Thyroid gland (tissue), 4 donors: ENCODE data around the gene WDR81.

ENCODE experiments used
- POLR2A ChIP-seq, 2 donors: fragments of 450-650 bp; IDR thresholded peaks; one replicate each; pipeline ENCODE4 v1.6.1; 2017; ENCODE audit warnings: antibody characterized with exemption in 2 of 2, mild to moderate bottlenecking in 2 of 2, moderate library complexity in 1 of 2
- TF ChIP-seq, protein P1 (sequence below), 6 experiments: fragments of 200-600 bp in 3 of 6; fragments of 450-650 bp in 3 of 6; sonication (generic) in 3 of 6; IDR thresholded peaks; one replicate each; pipeline ENCODE4 v1.5.1; 2016 to 2019; ENCODE audit warnings: antibody characterized with exemption in 6 of 6, mild to moderate bottlenecking in 2 of 6, inconsistent platforms in 1 of 6, moderate library complexity in 1 of 6

DNA sequence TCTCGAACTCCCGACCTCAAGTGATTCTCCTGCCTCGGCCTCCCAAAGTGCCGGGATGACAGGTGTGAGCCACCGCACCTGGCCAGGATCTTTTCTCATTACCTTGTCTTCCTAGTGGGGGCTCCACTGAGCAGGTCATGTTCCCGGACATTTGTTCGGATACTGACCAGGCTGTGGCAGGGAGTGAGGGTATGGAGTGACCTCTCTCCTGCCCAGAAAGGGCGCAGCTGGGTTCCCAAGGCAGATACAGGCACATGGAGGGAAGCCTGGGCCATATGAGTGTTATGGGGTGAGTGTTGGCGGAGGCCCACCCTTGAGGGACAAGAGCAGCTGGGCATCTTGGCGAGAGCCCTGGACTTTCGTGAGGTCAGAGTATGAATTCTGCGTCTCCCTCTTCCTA, 42.9 kb downstream of the WDR81 start:
- TF ChIP-seq, protein P1, sequence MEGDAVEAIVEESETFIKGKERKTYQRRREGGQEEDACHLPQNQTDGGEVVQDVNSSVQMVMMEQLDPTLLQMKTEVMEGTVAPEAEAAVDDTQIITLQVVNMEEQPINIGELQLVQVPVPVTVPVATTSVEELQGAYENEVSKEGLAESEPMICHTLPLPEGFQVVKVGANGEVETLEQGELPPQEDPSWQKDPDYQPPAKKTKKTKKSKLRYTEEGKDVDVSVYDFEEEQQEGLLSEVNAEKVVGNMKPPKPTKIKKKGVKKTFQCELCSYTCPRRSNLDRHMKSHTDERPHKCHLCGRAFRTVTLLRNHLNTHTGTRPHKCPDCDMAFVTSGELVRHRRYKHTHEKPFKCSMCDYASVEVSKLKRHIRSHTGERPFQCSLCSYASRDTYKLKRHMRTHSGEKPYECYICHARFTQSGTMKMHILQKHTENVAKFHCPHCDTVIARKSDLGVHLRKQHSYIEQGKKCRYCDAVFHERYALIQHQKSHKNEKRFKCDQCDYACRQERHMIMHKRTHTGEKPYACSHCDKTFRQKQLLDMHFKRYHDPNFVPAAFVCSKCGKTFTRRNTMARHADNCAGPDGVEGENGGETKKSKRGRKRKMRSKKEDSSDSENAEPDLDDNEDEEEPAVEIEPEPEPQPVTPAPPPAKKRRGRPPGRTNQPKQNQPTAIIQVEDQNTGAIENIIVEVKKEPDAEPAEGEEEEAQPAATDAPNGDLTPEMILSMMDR (IDR thresholded peaks at IDR 0.05) = no peak
- TF ChIP-seq POLR2A (IDR thresholded peaks at IDR 0.05) = no peak
